Measurements from ENCODE around the gene NFATC1. TPM values are rescaled to one million over a fixed set of nuclear protein-coding genes. Genes with fewer than 3 reads are reported as not detected.

NFATC1 gene
- polyA plus RNA-seq, 1 of the 3 experiments (the other 2 are of a cell fraction): 0.02 TPM

GRCh38 chr18:79567481-79568147 is 171.9 kb downstream of the NFATC1 start:
- 5% methylated on average over 14 of the region's 28 CpGs for WGBS (ENCODE audit: low lambda C conversion rate)
- no peaks in the 10 kb centered on the region for H4K20me1 ChIP-seq (ENCODE audit: insufficient read depth)
- peaks cover 5% of the 10 kb centered on the region for H3F3A ChIP-seq (replicated peaks; ENCODE audit: insufficient read depth)
- no peak overlapping the region; a peak in 1 of 4 replicates for H3K4me3 ChIP-seq (ENCODE audit: low read depth in 2 of 2, low read length in 1 of 2)
- ChIA-PET CTCF (no interaction called here), POLR2A (no interaction called here)
- peak overlapping the region; percentile 52 for H3K4me2 ChIP-seq
- H3K4me1 ChIP-seq (ENCODE audit: control insufficient read depth in 1 of 2, insufficient read depth in 2 of 2, low read depth in 1 of 2, low read length in 1 of 2): peaks cover 0 to 12% of the 10 kb centered on the region in 2 experiments; a peak in 1 of 4 replicates
- H3K9me3 ChIP-seq: peaks cover under 1% of the 10 kb centered on the region; the same call in 1 of the 2 replicates
- peaks cover 33% of the 10 kb centered on the region; the same call in 1 of the 2 replicates for H3K27me3 ChIP-seq (ENCODE audit: insufficient read depth)
- no peaks in the 10 kb centered on the region for H3K9me2 ChIP-seq
- no peaks in the 10 kb centered on the region for H3K36me3 ChIP-seq (replicated peaks in 1 of 2; ENCODE audit: control insufficient read depth in 1 of 2, insufficient read depth in 2 of 2, low read length in 1 of 2)
- TF ChIP-seq MAX (IDR thresholded peaks at IDR 0.05; ENCODE audit: low read depth) (0 out of 2 replicates have a peak, but pooled peaks have one; percentile 33), PBX3 (IDR thresholded peaks at IDR 0.05) (0 out of 2 replicates have a peak, but pooled peaks have one; percentile 7), TAF1 (IDR thresholded peaks at IDR 0.05; ENCODE audit: borderline replicate concordance, low read depth, low read length) (no peak), MXI1 (IDR thresholded peaks at IDR 0.05; ENCODE audit: low read depth, low read length) (no peak), POLR2AphosphoS5 (IDR thresholded peaks at IDR 0.05; ENCODE audit: low read depth, low read length) (no peak), RFX5 (IDR thresholded peaks at IDR 0.05; ENCODE audit: low read length) (no peak), SMC3 (IDR thresholded peaks at IDR 0.05; ENCODE audit: low read depth, low read length) (no peak), EP300 (IDR thresholded peaks at IDR 0.05; ENCODE audit: borderline replicate concordance in 1 of 2, low read depth in 1 of 2, low read length in 1 of 2) (no peak), FOSL2 (IDR thresholded peaks at IDR 0.05; ENCODE audit: borderline replicate concordance, low read depth) (peak; percentile 37; the same call in 1 of the 2 replicates), TCF12 (IDR thresholded peaks at IDR 0.05) (peak; percentile 40), YY1 (IDR thresholded peaks at IDR 0.05; ENCODE audit: low read depth) (no peak), EZH2phosphoT487 (IDR thresholded peaks at IDR 0.05; ENCODE audit: borderline replicate concordance, low read depth) (no peak)
- DNase-seq: no peak
- H3K9ac ChIP-seq: no peak overlapping the region
- H2AFZ ChIP-seq (ENCODE audit: low read depth): peak overlapping the region; percentile 69; the same call in 1 of the 2 replicates
- H3K27ac ChIP-seq (ENCODE audit: low read depth in 2 of 2, low read length in 1 of 2): no peak overlapping the region
- H3K79me2 ChIP-seq (ENCODE audit: insufficient read depth): no peaks in the 10 kb centered on the region

GRCh38 chr18:79568543-79569205 is 172.9 kb downstream of the NFATC1 start:
- DNase-seq: no peak
- H3K9me2 ChIP-seq: no peaks in the 10 kb centered on the region
- H3K36me3 ChIP-seq (replicated peaks in 1 of 2; ENCODE audit: control insufficient read depth in 1 of 2, insufficient read depth in 2 of 2, low read length in 1 of 2): no peaks in the 10 kb centered on the region
- ChIA-PET POLR2A (no interaction called here), CTCF (no interaction called here)
- 5% methylated on average over 13 of the region's 13 CpGs for WGBS (ENCODE audit: low lambda C conversion rate)
- H3K4me1 ChIP-seq (ENCODE audit: control insufficient read depth in 1 of 2, insufficient read depth in 2 of 2, low read depth in 1 of 2, low read length in 1 of 2): peaks cover 0 to 12% of the 10 kb centered on the region in 2 experiments; a peak in 1 of 4 replicates
- no peaks in the 10 kb centered on the region for H3K79me2 ChIP-seq (ENCODE audit: insufficient read depth)
- peaks cover 42% of the 10 kb centered on the region; the same call in 1 of the 2 replicates for H3K27me3 ChIP-seq (ENCODE audit: insufficient read depth)
- peak overlapping the region; percentile 52; the same call in 1 of the 2 replicates for H3K4me2 ChIP-seq
- no peaks in the 10 kb centered on the region for H4K20me1 ChIP-seq (ENCODE audit: insufficient read depth)
- H3K9me3 ChIP-seq: peaks cover 10% of the 10 kb centered on the region; the same call in 1 of the 2 replicates
- no peak overlapping the region for H3K27ac ChIP-seq (ENCODE audit: low read depth in 2 of 2, low read length in 1 of 2)
- H3K9ac ChIP-seq: no peak overlapping the region
- H3F3A ChIP-seq (replicated peaks; ENCODE audit: insufficient read depth): peaks cover 5% of the 10 kb centered on the region
- no peak overlapping the region for H3K4me3 ChIP-seq (ENCODE audit: low read depth in 2 of 2, low read length in 1 of 2)
- no peak overlapping the region for H2AFZ ChIP-seq (ENCODE audit: low read depth)
- TF ChIP-seq YY1 (IDR thresholded peaks at IDR 0.05; ENCODE audit: low read depth): no peak
- no peak for TF ChIP-seq RFX5 (IDR thresholded peaks at IDR 0.05; ENCODE audit: low read length)
- no peak for TF ChIP-seq EP300 (IDR thresholded peaks at IDR 0.05; ENCODE audit: borderline replicate concordance in 1 of 2, low read depth in 1 of 2, low read length in 1 of 2)
- no peak for TF ChIP-seq NRF1 (IDR thresholded peaks at IDR 0.05; ENCODE audit: low read depth, low read length)
- TF ChIP-seq SMC3 (IDR thresholded peaks at IDR 0.05; ENCODE audit: low read depth, low read length): no peak
- TF ChIP-seq FOXM1 (IDR thresholded peaks at IDR 0.05; ENCODE audit: low read depth): no peak
- no peak for TF ChIP-seq FOSL2 (IDR thresholded peaks at IDR 0.05; ENCODE audit: borderline replicate concordance, low read depth)
- TF ChIP-seq MXI1 (IDR thresholded peaks at IDR 0.05; ENCODE audit: low read depth, low read length): no peak
- no peak for TF ChIP-seq NFIC (IDR thresholded peaks at IDR 0.05; ENCODE audit: borderline replicate concordance)
- TF ChIP-seq GABPA (IDR thresholded peaks at IDR 0.05; ENCODE audit: low read depth): no peak
- TF ChIP-seq PBX3 (IDR thresholded peaks at IDR 0.05): no peak
- no peak for TF ChIP-seq ZBTB33 (IDR thresholded peaks at IDR 0.05; ENCODE audit: borderline replicate concordance, low read depth)
- TF ChIP-seq TEAD4 (IDR thresholded peaks at IDR 0.05; ENCODE audit: borderline replicate concordance, insufficient read depth): no peak
- TF ChIP-seq USF1 (IDR thresholded peaks at IDR 0.05; ENCODE audit: borderline replicate concordance, low read depth): no peak
